K562 (cell line): ENCODE measurements around the gene DOK1. TPM values are rescaled to one million over a fixed set of nuclear protein-coding genes. Genes with fewer than 3 reads are reported as not detected.

Source experiments
- ATF1 ChIP-seq, 2 experiments: fragments of 450-650 bp in 1 of 2; IDR thresholded peaks; 2 replicates each; pipeline ENCODE4 v1.6.1; 2016; ENCODE audit warnings: missing compliant biosample characterization in 1 of 2, missing genetic modification characterization in 1 of 2
- CHCHD3 ChIP-seq: fragments of 250-450 bp; sonication (Bioruptor Pico); IDR thresholded peaks from 2 replicates; pipeline ENCODE4 v2.1.2; 2022; ENCODE audit warnings: mild to moderate bottlenecking
- E2F6 ChIP-seq, 2 experiments: IDR thresholded peaks; 2 replicates each; pipeline ENCODE4 v1.6.1; 2011; ENCODE audit warnings: borderline replicate concordance in 1 of 2, control low read depth in 1 of 2, low read depth in 1 of 2, low read length in 1 of 2, mild to moderate bottlenecking in 1 of 2, mixed read lengths in 1 of 2, moderate library complexity in 1 of 2; ENCODE audit not compliant: insufficient read depth in 1 of 2, insufficient read length in 1 of 2, poor library complexity in 1 of 2, severe bottlenecking in 1 of 2; ENCODE audit errors: extremely low read depth in 1 of 2
- FOSL1 ChIP-seq: fragments of 200-800 bp; sonication (Bioruptor generic); conservative IDR thresholded peaks from 2 replicates; pipeline ENCODE4 v1.6.1; 2016; ENCODE audit warnings: missing genetic modification characterization, missing compliant biosample characterization
- FUS ChIP-seq: fragments of 200-400 bp; formaldehyde crosslinking; optimal IDR thresholded peaks from 2 replicates; pipeline ENCODE3; 2017; ENCODE audit warnings: low read depth, low read length
- GABPB1 ChIP-seq: sonication (generic); formaldehyde crosslinking; IDR thresholded peaks from 2 replicates; pipeline ENCODE4 v1.8.0; 2022; ENCODE audit warnings: mild to moderate bottlenecking, missing genetic modification reagents
- NBN ChIP-seq: fragments of 450-650 bp; IDR thresholded peaks from 2 replicates; pipeline ENCODE4 v1.6.1; 2016; ENCODE audit warnings: low read depth, mild to moderate bottlenecking
- PCBP2 ChIP-seq: fragments of 200-400 bp; formaldehyde crosslinking; IDR thresholded peaks from 2 replicates; pipeline ENCODE4 v1.6.1; 2018; ENCODE audit warnings: low read length, low read depth, mild to moderate bottlenecking, moderate library complexity; ENCODE audit not compliant: poor library complexity, severe bottlenecking
- SAP30 ChIP-seq: fragments of 200-600 bp; sonication (generic); IDR thresholded peaks from 2 replicates; pipeline ENCODE4 v1.6.1; 2012; ENCODE audit warnings: borderline replicate concordance, low read depth, mild to moderate bottlenecking, moderate library complexity, low read length, control low read depth, inconsistent platforms; ENCODE audit not compliant: insufficient read depth, poor library complexity, severe bottlenecking
- SFPQ ChIP-seq: fragments of 200-400 bp; formaldehyde crosslinking; IDR thresholded peaks from 2 replicates; pipeline ENCODE4 v1.6.1; 2017; ENCODE audit warnings: mild to moderate bottlenecking, low read depth, low read length, moderate library complexity
- SIN3A ChIP-seq, 2 experiments: fragments of 150-350 bp in 1 of 2; IDR thresholded peaks; 2 replicates each; pipeline ENCODE4 v1.6.1; 2011 to 2016; ENCODE audit warnings: borderline replicate concordance in 2 of 2, low read depth in 2 of 2, low read length in 2 of 2, mild to moderate bottlenecking in 2 of 2, moderate library complexity in 2 of 2; ENCODE audit not compliant: control insufficient read depth in 1 of 2
- TCFL5 ChIP-seq: fragments of 250-450 bp; sonication (Bioruptor Pico); conservative IDR thresholded peaks from 2 replicates; pipeline ENCODE4 v1.6.1; 2021; ENCODE audit warnings: mild to moderate bottlenecking, moderate library complexity, matching md5 sums
- TFAM ChIP-seq: fragments of 250-450 bp; sonication (Bioruptor Pico); conservative IDR thresholded peaks from 2 replicates; pipeline ENCODE4 v1.5.0; 2021; ENCODE audit warnings: mild to moderate bottlenecking, moderate library complexity
- ZC3H8 ChIP-seq: fragments of 450-650 bp; IDR thresholded peaks from 2 replicates; pipeline ENCODE4 v1.6.1; 2017
- ZNF239 ChIP-seq: fragments of 250-450 bp; sonication (Bioruptor Pico); IDR thresholded peaks from 2 replicates; pipeline ENCODE4 v1.4.0; 2020; ENCODE audit warnings: mild to moderate bottlenecking
- ZNF445 ChIP-seq: fragments of 250-450 bp; sonication (Bioruptor Pico); IDR thresholded peaks from 2 replicates; pipeline ENCODE4 v1.4.0; 2020; ENCODE audit warnings: low read depth, mild to moderate bottlenecking, moderate library complexity
- ZNF696 ChIP-seq: fragments of 250-450 bp; sonication (Bioruptor Pico); conservative IDR thresholded peaks from 2 replicates; pipeline ENCODE4 v1.4.0; 2020; ENCODE audit warnings: mild to moderate bottlenecking, moderate library complexity
- polyA plus RNA-seq, 8 experiments: library from polyadenylated mRNA; depleted of rRNA in 4 of 8; stranded (reverse) in 5 of 8; unstranded in 3 of 8; fragments of >200 nt; fragmentation: Nextera tagmentation in 2 of 8; fragmentation: Illumina TruSeq in 1 of 8; extraction: Ambion mirVana in 2 of 8; extraction: Trizol in 1 of 8; gene quantifications; 2 replicates each; pipeline versions ENCODE4 v1.2.1 to v1.2.3, GENCODE V29; 2011 to 2014; ENCODE audit warnings: inconsistent platforms in 1 of 8, missing spikeins in 1 of 8
- total RNA-seq, 7 experiments: library from RNA; depleted of rRNA in 6 of 7; stranded (reverse); fragments of >200 nt in 6 of 7; fragmentation: Illumina TruSeq in 2 of 7; extraction: Trizol in 2 of 7; gene quantifications; 2 replicates each; pipeline versions ENCODE4 v1.2.1 to v1.2.3, GENCODE V29; 2011 to 2021; ENCODE audit warnings: low replicate concordance in 1 of 7
- TF ChIP-seq, protein P1 (sequence below): fragments of 450-650 bp; formaldehyde crosslinking; IDR thresholded peaks from 2 replicates; pipeline ENCODE4 v1.4.0; 2020; ENCODE audit warnings: mild to moderate bottlenecking, moderate library complexity
- TF ChIP-seq, protein P2 (sequence below): fragments of 450-650 bp; IDR thresholded peaks from one replicate; pipeline ENCODE4 v1.6.1; 2018; ENCODE audit warnings: mild to moderate bottlenecking, moderate library complexity; ENCODE audit not compliant: partially characterized antibody

DOK1 gene
- total and polyA plus RNA-seq, 9 of the 15 experiments (the other 6 are each of a cell fraction or from before 2014, with no cell fraction given) = 0.59 to 36.4 (median 16.1) TPM

- peak in 1 of 2 experiments; percentile 77; a peak in 2 of 4 replicates for TF ChIP-seq SIN3A (IDR thresholded peaks at IDR 0.05; ENCODE audit: borderline replicate concordance in 2 of 2, control insufficient read depth in 1 of 2, low read depth in 2 of 2, low read length in 2 of 2)
- TF ChIP-seq ATF1 (CRISPR knock-in tag; IDR thresholded peaks at IDR 0.05) = no peak
- TF ChIP-seq ATF1 (tag; IDR thresholded peaks at IDR 0.05) = peak; percentile 53
- TF ChIP-seq TCFL5 (CRISPR knock-in tag) = no peak
- TF ChIP-seq ZNF445 (CRISPR knock-in tag) = no peak
- no peak for TF ChIP-seq FUS
- TF ChIP-seq, protein P1, sequence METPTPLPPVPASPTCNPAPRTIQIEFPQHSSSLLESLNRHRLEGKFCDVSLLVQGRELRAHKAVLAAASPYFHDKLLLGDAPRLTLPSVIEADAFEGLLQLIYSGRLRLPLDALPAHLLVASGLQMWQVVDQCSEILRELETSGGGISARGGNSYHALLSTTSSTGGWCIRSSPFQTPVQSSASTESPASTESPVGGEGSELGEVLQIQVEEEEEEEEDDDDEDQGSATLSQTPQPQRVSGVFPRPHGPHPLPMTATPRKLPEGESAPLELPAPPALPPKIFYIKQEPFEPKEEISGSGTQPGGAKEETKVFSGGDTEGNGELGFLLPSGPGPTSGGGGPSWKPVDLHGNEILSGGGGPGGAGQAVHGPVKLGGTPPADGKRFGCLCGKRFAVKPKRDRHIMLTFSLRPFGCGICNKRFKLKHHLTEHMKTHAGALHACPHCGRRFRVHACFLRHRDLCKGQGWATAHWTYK (CRISPR knock-in tag) = no peak; the same call in 1 of the 2 replicates
- no peak for TF ChIP-seq SAP30
- TF ChIP-seq ZNF239 (CRISPR knock-in tag) = no peak
- no peak for TF ChIP-seq FOSL1 (tag)
- no peak for TF ChIP-seq PCBP2
- TF ChIP-seq ZNF696 (CRISPR knock-in tag) = no peak
- peak; percentile 95 for TF ChIP-seq GABPB1 (CRISPR knock-in tag)
- 0 out of 2 replicates have a peak, but pooled peaks have one; percentile 22 for TF ChIP-seq NBN
- no peak for TF ChIP-seq ZC3H8
- no peak for TF ChIP-seq SFPQ
- no peak for TF ChIP-seq CHCHD3
- TF ChIP-seq E2F6 (IDR thresholded peaks at IDR 0.05; ENCODE audit: borderline replicate concordance in 1 of 2, extremely low read depth in 1 of 2, insufficient read depth in 1 of 2, insufficient read length in 1 of 2, low read depth in 1 of 2, low read length in 1 of 2, poor library complexity in 1 of 2, severe bottlenecking in 1 of 2) = peak; percentile 67 to 69
- no peak for TF ChIP-seq TFAM (CRISPR knock-in tag)
- TF ChIP-seq, protein P2, sequence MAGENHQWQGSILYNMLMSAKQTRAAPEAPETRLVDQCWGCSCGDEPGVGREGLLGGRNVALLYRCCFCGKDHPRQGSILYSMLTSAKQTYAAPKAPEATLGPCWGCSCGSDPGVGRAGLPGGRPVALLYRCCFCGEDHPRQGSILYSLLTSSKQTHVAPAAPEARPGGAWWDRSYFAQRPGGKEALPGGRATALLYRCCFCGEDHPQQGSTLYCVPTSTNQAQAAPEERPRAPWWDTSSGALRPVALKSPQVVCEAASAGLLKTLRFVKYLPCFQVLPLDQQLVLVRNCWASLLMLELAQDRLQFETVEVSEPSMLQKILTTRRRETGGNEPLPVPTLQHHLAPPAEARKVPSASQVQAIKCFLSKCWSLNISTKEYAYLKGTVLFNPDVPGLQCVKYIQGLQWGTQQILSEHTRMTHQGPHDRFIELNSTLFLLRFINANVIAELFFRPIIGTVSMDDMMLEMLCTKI = no peak
Measured at GRCh38 chr2:74507145-74507925, 47.2 kb upstream of the DOK1 start, which contains the start of gene PCGF1 (continued).
